K562 (cell line): ENCODE results near the gene SCYL3. TPM values are rescaled to one million over a fixed set of nuclear protein-coding genes. Genes with fewer than 3 reads are reported as not detected.
A peak's percentile ranks its signal among the peaks of the same experiment; 100 is the strongest.

Source experiments
- ATAC-seq: fragments of 200-7000 bp; cut with Tn5 transposase; 3 replicates; pipeline ENCODE4 v1.9.1; 2020; ENCODE audit warnings: moderate library complexity
- BruUV-seq: library from RNA; stranded (reverse); fragments of 400-500 nt; replicated peaks from 2 replicates; lab custom pipeline; 2021; lab: Mats Ljungman, UMichigan
- CTCF ChIA-PET: fragments of 300-600 bp; formaldehyde crosslinking; extraction: SDS; loops from one replicate; lab custom pipeline; 2021; ENCODE audit warnings: low intra/inter-chr PET ratio; lab: Yijun Ruan, JAX
- POLR2A ChIA-PET: fragments of 300-600, 350-650 bp; sonication (Branson Sonifier 250); formaldehyde crosslinking; extraction: SDS; loops from one replicate; lab custom pipeline; 2021; ENCODE audit warnings: antibody characterized with exemption, inconsistent platforms; lab: Yijun Ruan, JAX
- DNase-seq, 4 experiments: peaks; one replicate each; pipeline versions ENCODE4 v3.0.0 to v3.0.0-alpha.2; 2011 to 2018; ENCODE audit warnings: low spot score in 3 of 4, mixed read lengths in 3 of 4; ENCODE audit errors: extremely low read depth in 1 of 4
- FAIRE-seq: peaks from 2 replicates; lab custom pipeline; 2011; peaks lifted over from hg19 to GRCh38; lab: Jason Lieb, UNC
- H2AFZ ChIP-seq: 2 replicates; pipeline ENCODE4 v1.6.0; 2011; ENCODE audit warnings: low read depth, low read length, control low read depth, inconsistent platforms
- H3K27ac ChIP-seq: fragments of 200-600 bp; 3 replicates; pipeline ENCODE4 v1.8.0; 2011; ENCODE audit warnings: low read depth, mild to moderate bottlenecking, control low read depth, inconsistent platforms, low read length, moderate library complexity, mixed read lengths; ENCODE audit errors: extremely low read depth
- H3K27me3 ChIP-seq, 2 experiments: fragments of 300-600 bp in 1 of 2; 2 replicates in 1 of 2; 3 replicates in 1 of 2; pipeline versions ENCODE4 v1.6.0 to v1.8.0; 2011; ENCODE audit warnings: inconsistent platforms in 2 of 2, low read length in 2 of 2, mild to moderate bottlenecking in 1 of 2, mixed read lengths in 1 of 2, moderate library complexity in 1 of 2; ENCODE audit not compliant: control insufficient read depth in 2 of 2, insufficient read depth in 2 of 2
- H3K36me3 ChIP-seq: fragments of 300-600 bp; 3 replicates; pipeline ENCODE4 v1.8.0; 2011; ENCODE audit warnings: mild to moderate bottlenecking, low read length, inconsistent platforms; ENCODE audit not compliant: control insufficient read depth, insufficient read depth
- H3K4me1 ChIP-seq, 2 experiments: fragments of 200-600 bp in 1 of 2; replicated peaks in 1 of 2; 2 replicates in 1 of 2; 3 replicates in 1 of 2; pipeline versions ENCODE4 v1.5.1 to v1.8.0; 2011; ENCODE audit warnings: inconsistent platforms in 2 of 2, low read length in 2 of 2, mild to moderate bottlenecking in 1 of 2, mixed read lengths in 1 of 2, moderate library complexity in 1 of 2; ENCODE audit not compliant: control insufficient read depth in 2 of 2, insufficient read depth in 2 of 2
- H3K4me2 ChIP-seq: 2 replicates; pipeline ENCODE4 v1.6.1; 2011; ENCODE audit warnings: low read length, control low read depth, inconsistent platforms, mixed read lengths; ENCODE audit not compliant: insufficient read depth
- H3K4me3 ChIP-seq: fragments of 200-600 bp; sonication (generic), shearing (Covaris generic); 2 replicates; pipeline ENCODE4 v1.5.1; 2016; ENCODE audit warnings: control low read depth, inconsistent platforms
- H3K79me2 ChIP-seq: fragments of 200-600 bp; 3 replicates; pipeline ENCODE4 v1.8.0; 2011; ENCODE audit warnings: low read length, inconsistent platforms; ENCODE audit not compliant: control insufficient read depth, insufficient read depth
- H3K9ac ChIP-seq, 2 experiments: 2 replicates each; pipeline versions ENCODE4 v1.6.0 to v1.6.1; 2011; ENCODE audit warnings: low read depth in 2 of 2, low read length in 2 of 2, control low read depth in 1 of 2, inconsistent platforms in 1 of 2, mild to moderate bottlenecking in 1 of 2, mixed read lengths in 1 of 2; ENCODE audit not compliant: insufficient read depth in 1 of 2
- H3K9me1 ChIP-seq: one replicate; pipeline ENCODE4 v1.6.0; 2011; ENCODE audit warnings: inconsistent platforms, mild to moderate bottlenecking, low read length, moderate library complexity; ENCODE audit not compliant: control insufficient read depth, insufficient read depth
- H3K9me3 ChIP-seq: replicated peaks from 2 replicates; pipeline ENCODE4 v1.5.1; 2011; ENCODE audit warnings: low read depth, low read length, inconsistent platforms; ENCODE audit not compliant: control insufficient read depth, insufficient read depth
- H4K20me1 ChIP-seq: replicated peaks from 2 replicates; pipeline ENCODE4 v1.6.1; 2011; ENCODE audit warnings: low read length, inconsistent platforms, mixed read lengths; ENCODE audit not compliant: control insufficient read depth, insufficient read depth
- ETS1 ChIP-seq: conservative IDR thresholded peaks from 2 replicates; pipeline ENCODE4 v1.6.1; 2011; ENCODE audit warnings: low read depth, mild to moderate bottlenecking, low read length; ENCODE audit not compliant: control insufficient read depth
- MCM3 ChIP-seq: fragments of 450-650 bp; IDR thresholded peaks from 2 replicates; pipeline ENCODE4 v1.6.1; 2016
- U2AF2 ChIP-seq: fragments of 200-400 bp; formaldehyde crosslinking; optimal IDR thresholded peaks from 2 replicates; pipeline ENCODE3; 2017; ENCODE audit warnings: low read depth, mild to moderate bottlenecking, low read length
- ZNF444 ChIP-seq: fragments of 250-450 bp; sonication (Bioruptor Pico); IDR thresholded peaks from 2 replicates; pipeline ENCODE4 v1.4.0; 2020; ENCODE audit warnings: mild to moderate bottlenecking, moderate library complexity
- WGBS: fragments of 100-300 bp; shearing (Covaris generic); methylation state at CpG from one replicate; pipeline ENCODE4 v1.1.6; 2016; ENCODE audit warnings: low coverage, mixed read lengths; ENCODE audit not compliant: insufficient coverage; ENCODE audit errors: missing lambda C conversion rate; 5-methylcytosine and 5-hydroxymethylcytosine counted together
- in situ Hi-C: fragments of 300-500 bp; cut with MboI; formaldehyde crosslinking; loops from 4 replicates; pipeline ENCODE4 v1.15.0; 2018; ENCODE audit warnings: inconsistent platforms, mixed read lengths
- intact Hi-C: fragments of 100-400 bp; cut with micrococcal nuclease; formaldehyde crosslinking; loops from 2 replicates; pipeline ENCODE4 v1.14.2; 2022
- polyA plus RNA-seq, 8 experiments: library from polyadenylated mRNA; depleted of rRNA in 4 of 8; stranded (reverse) in 5 of 8; unstranded in 3 of 8; fragments of >200 nt; fragmentation: Nextera tagmentation in 2 of 8; fragmentation: Illumina TruSeq in 1 of 8; extraction: Ambion mirVana in 2 of 8; extraction: Trizol in 1 of 8; gene quantifications; 2 replicates each; pipeline versions ENCODE4 v1.2.1 to v1.2.3, GENCODE V29; 2011 to 2014; ENCODE audit warnings: inconsistent platforms in 1 of 8, missing spikeins in 1 of 8
- total RNA-seq, 7 experiments: library from RNA; depleted of rRNA in 6 of 7; stranded (reverse); fragments of >200 nt in 6 of 7; fragmentation: Illumina TruSeq in 2 of 7; extraction: Trizol in 2 of 7; gene quantifications; 2 replicates each; pipeline versions ENCODE4 v1.2.1 to v1.2.3, GENCODE V29; 2011 to 2021; ENCODE audit warnings: low replicate concordance in 1 of 7

SCYL3 gene
- total and polyA plus RNA-seq, 9 of the 15 experiments (the other 6 are each of a cell fraction or from before 2014, with no cell fraction given): 3.6 to 11.4 (median 7.1) TPM

GRCh38 chr1:169900571-169900970 lies 6.9 kb upstream of the SCYL3 start:
- FAIRE-seq (no peak), DNase-seq (no peak), ATAC-seq (no peak)
- H3K9me1 ChIP-seq: no peaks in the 10 kb centered on the region
- H3K9ac ChIP-seq: no peak overlapping the region
- H3K4me3 ChIP-seq: no peak overlapping the region
- in situ Hi-C loops (no loop called here), intact Hi-C loops (no loop called here)
- no peak overlapping the region for H2AFZ ChIP-seq
- no peaks in the 10 kb centered on the region for H3K9me3 ChIP-seq
- no peak overlapping the region for H3K4me2 ChIP-seq
- TF ChIP-seq U2AF2 (no peak), ETS1 (no peak)
- ChIA-PET POLR2A (no interaction called here), CTCF (no interaction called here)
- H3K27ac ChIP-seq: no peak overlapping the region
- no peaks in the 10 kb centered on the region for H3K36me3 ChIP-seq
- BruUV-seq: no TSS peak
- H3K4me1 ChIP-seq: peaks cover 0 to 11% of the 10 kb centered on the region in 2 experiments; a peak in 3 of 5 replicates
- H4K20me1 ChIP-seq: no peaks in the 10 kb centered on the region
- no peaks in the 10 kb centered on the region for H3K79me2 ChIP-seq
- H3K27me3 ChIP-seq: 0 out of 5 replicates have a peak, but pooled peaks cover 0 to 2% of the 10 kb centered on the region in 2 experiments

GRCh38 chr1:169899519-169900217 lies 6.0 kb upstream of the SCYL3 start:
- TF ChIP-seq ZNF444 (no peak), MCM3 (0 out of 2 replicates have a peak, but pooled peaks have one; percentile 52)
- H3K36me3 ChIP-seq: no peaks in the 10 kb centered on the region
- BruUV-seq: no TSS peak
- H3K9me3 ChIP-seq: no peaks in the 10 kb centered on the region
- no peak overlapping the region for H3K27ac ChIP-seq
- no peak overlapping the region for H2AFZ ChIP-seq
- no peak overlapping the region for H3K4me2 ChIP-seq
- WGBS: 0% methylated on average over 4 of the region's 4 CpGs
- DNase-seq: no peak
- no peaks in the 10 kb centered on the region for H3K9me1 ChIP-seq
- POLR2A ChIA-PET: no interaction called here
- intact Hi-C loops: no loop called here
- peaks cover 0 to 18% of the 10 kb centered on the region in 2 experiments; a peak in 3 of 5 replicates for H3K4me1 ChIP-seq
- H4K20me1 ChIP-seq: no peaks in the 10 kb centered on the region
- CTCF ChIA-PET: no interaction called here
- no peaks in the 10 kb centered on the region for H3K79me2 ChIP-seq
- H3K9ac ChIP-seq: no peak overlapping the region
- in situ Hi-C loops: no loop called here
- 0 out of 5 replicates have a peak, but pooled peaks cover 0 to 2% of the 10 kb centered on the region in 2 experiments for H3K27me3 ChIP-seq
- H3K4me3 ChIP-seq: no peak overlapping the region
- no peak for ATAC-seq
- no peak for FAIRE-seq
